ENCODE results near the gene ADH4. TPM values are rescaled to one million over a fixed set of nuclear protein-coding genes. Genes with fewer than 3 reads are reported as not detected.

ADH4 gene
- total RNA-seq, 1 experiment from 2014 or later, result not detected

DNA sequence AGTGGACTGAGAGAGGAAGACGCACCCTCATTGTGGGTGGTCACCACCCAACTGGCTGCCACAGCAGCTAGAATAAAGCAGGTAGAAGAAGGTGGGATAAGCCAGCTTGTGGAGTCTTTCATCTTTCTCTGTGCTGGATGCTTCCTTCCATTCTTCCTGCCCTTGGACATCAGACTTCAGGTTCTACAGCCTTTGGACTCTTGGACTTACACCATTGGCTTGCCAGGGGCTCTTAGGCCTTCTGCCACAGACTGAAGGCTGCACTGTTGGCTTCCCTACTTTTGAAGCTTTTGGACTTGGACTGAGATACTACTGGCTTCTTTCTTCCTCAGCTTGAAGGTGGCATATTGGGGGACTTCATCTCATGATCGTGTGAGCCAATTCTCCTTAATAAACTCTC is 41.5 kb upstream of the ADH4 start:
- H2BK15ac ChIP-seq (ENCODE audit: low read depth, low read length), result no peak overlapping the region
- TF ChIP-seq, protein P1, sequence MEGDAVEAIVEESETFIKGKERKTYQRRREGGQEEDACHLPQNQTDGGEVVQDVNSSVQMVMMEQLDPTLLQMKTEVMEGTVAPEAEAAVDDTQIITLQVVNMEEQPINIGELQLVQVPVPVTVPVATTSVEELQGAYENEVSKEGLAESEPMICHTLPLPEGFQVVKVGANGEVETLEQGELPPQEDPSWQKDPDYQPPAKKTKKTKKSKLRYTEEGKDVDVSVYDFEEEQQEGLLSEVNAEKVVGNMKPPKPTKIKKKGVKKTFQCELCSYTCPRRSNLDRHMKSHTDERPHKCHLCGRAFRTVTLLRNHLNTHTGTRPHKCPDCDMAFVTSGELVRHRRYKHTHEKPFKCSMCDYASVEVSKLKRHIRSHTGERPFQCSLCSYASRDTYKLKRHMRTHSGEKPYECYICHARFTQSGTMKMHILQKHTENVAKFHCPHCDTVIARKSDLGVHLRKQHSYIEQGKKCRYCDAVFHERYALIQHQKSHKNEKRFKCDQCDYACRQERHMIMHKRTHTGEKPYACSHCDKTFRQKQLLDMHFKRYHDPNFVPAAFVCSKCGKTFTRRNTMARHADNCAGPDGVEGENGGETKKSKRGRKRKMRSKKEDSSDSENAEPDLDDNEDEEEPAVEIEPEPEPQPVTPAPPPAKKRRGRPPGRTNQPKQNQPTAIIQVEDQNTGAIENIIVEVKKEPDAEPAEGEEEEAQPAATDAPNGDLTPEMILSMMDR (conservative IDR thresholded peaks at IDR 0.05), result no peak
- H3K18ac ChIP-seq (ENCODE audit: insufficient read length, low read depth, low read length), result no peak overlapping the region
- no peak overlapping the region for H2BK12ac ChIP-seq (ENCODE audit: insufficient read length, low read depth, low read length)
- no peaks in the 10 kb centered on the region for H3K9me3 ChIP-seq (ENCODE audit: control insufficient read depth, low read depth, low read length)
- H3K23ac ChIP-seq (ENCODE audit: insufficient read length, low read depth, low read length), result no peak overlapping the region
- WGBS (ENCODE audit: extremely low coverage, insufficient read length, low lambda C conversion rate), result no CpG with 5 or more reads among the region's 2 CpGs
- no peak overlapping the region for H2AK5ac ChIP-seq (ENCODE audit: insufficient read length, low read length)
- H3K4me1 Mint-ChIP-seq, result no peaks in the 10 kb centered on the region
- no peak overlapping the region for H3K14ac ChIP-seq (ENCODE audit: insufficient read depth, low read length)
- peaks cover 40 to 57% of the 10 kb centered on the region in 2 experiments for H3K9me3 Mint-ChIP-seq
- H3K27me3 ChIP-seq (ENCODE audit: insufficient read depth, low read length), result no peaks in the 10 kb centered on the region
- H3K79me1 ChIP-seq (ENCODE audit: insufficient read depth, low read depth, low read length, poor library complexity, severe bottlenecking), result no peaks in the 10 kb centered on the region
- H4K5ac ChIP-seq (ENCODE audit: insufficient read length, low read depth, low read length), result no peak overlapping the region
- no peak overlapping the region for H3K4ac ChIP-seq (ENCODE audit: low read depth, low read length)
- no peak overlapping the region for H3K56ac ChIP-seq (ENCODE audit: insufficient read length, low read depth, low read length)
- H3K36me3 Mint-ChIP-seq (ENCODE audit: insufficient read depth in 1 of 3, low read depth in 3 of 3), result peaks cover 34 to 57% (median 39%) of the 10 kb centered on the region in 3 experiments
- no peaks in the 10 kb centered on the region for H3K4me1 ChIP-seq (ENCODE audit: insufficient read depth, low read length)
- no peaks in the 10 kb centered on the region for H3K27me3 Mint-ChIP-seq (ENCODE audit: low read depth)
- H3K9ac ChIP-seq (ENCODE audit: extremely low read depth, insufficient read length, low read length), result no peak overlapping the region
- H3T11ph ChIP-seq (ENCODE audit: low read length), result no peak overlapping the region
- H3K4me3 Mint-ChIP-seq, result no peak overlapping the region
- no peaks in the 10 kb centered on the region for H3K23me2 ChIP-seq (ENCODE audit: insufficient read length, low read depth, low read length, poor library complexity, severe bottlenecking)
- H4K20me1 ChIP-seq (ENCODE audit: control insufficient read depth, insufficient read depth, insufficient read length), result no peaks in the 10 kb centered on the region
- no peaks in the 10 kb centered on the region for H3K79me2 ChIP-seq (ENCODE audit: insufficient read depth, low read length)
- H3K4me2 ChIP-seq (ENCODE audit: insufficient read depth, insufficient read length, low read length), result no peak overlapping the region
- H2AFZ ChIP-seq (ENCODE audit: low read length), result no peak overlapping the region
- H2BK120ac ChIP-seq (ENCODE audit: low read depth, low read length, poor library complexity, severe bottlenecking), result no peak overlapping the region
- DNase-seq, result no peak
- H4K91ac ChIP-seq (ENCODE audit: insufficient read length, low read depth, low read length), result no peak overlapping the region
- H2BK5ac ChIP-seq (ENCODE audit: insufficient read length, low read length), result no peak overlapping the region
- H4K8ac ChIP-seq (replicated peaks; ENCODE audit: insufficient read length, low read depth, low read length), result no peak overlapping the region
- no peak overlapping the region for H2BK20ac ChIP-seq (ENCODE audit: low read depth, low read length, poor library complexity, severe bottlenecking)
- no peak overlapping the region for H3K27ac ChIP-seq (ENCODE audit: insufficient read length, low read depth, low read length)
- H3K27ac Mint-ChIP-seq, result no peak overlapping the region
